IPS DF 6.9 (cell line): ENCODE results near the gene NUP54.

Experiments
- DNase-seq: peaks from one replicate; pipeline ENCODE4 v3.0.0-alpha.2; 2013; ENCODE audit warnings: low read depth, low spot score
- H3K27ac ChIP-seq: one replicate; pipeline ENCODE4 v1.5.1; 2013; ENCODE audit warnings: low read length, control low read depth
- H3K27me3 ChIP-seq: 2 replicates; pipeline ENCODE4 v1.6.1; 2013; ENCODE audit warnings: mild to moderate bottlenecking, low read length; ENCODE audit not compliant: control insufficient read depth, insufficient read depth
- H3K36me3 ChIP-seq: 2 replicates; pipeline ENCODE4 v1.6.1; 2013; ENCODE audit warnings: low read length; ENCODE audit not compliant: control insufficient read depth, insufficient read depth
- H3K4me1 ChIP-seq: 2 replicates; pipeline ENCODE4 v1.6.1; 2013; ENCODE audit warnings: low read length; ENCODE audit not compliant: control insufficient read depth, insufficient read depth
- H3K4me3 ChIP-seq: 2 replicates; pipeline ENCODE4 v1.5.1; 2013; ENCODE audit warnings: mild to moderate bottlenecking, low read length
- H3K9me3 ChIP-seq: 2 replicates; pipeline ENCODE4 v1.6.1; 2013; ENCODE audit warnings: low read length, inconsistent platforms; ENCODE audit not compliant: control insufficient read depth, insufficient read depth
- WGBS: extraction: QIAGEN DNeasy Blood & Tissue Kit; methylation state at CpG from one replicate; pipeline ENCODE4 v1.1.7; 2013; ENCODE audit warnings: mixed read lengths, missing lambda C conversion rate; ENCODE audit not compliant: insufficient read length, insufficient coverage; 5-methylcytosine and 5-hydroxymethylcytosine counted together

NUP54 gene

GRCh38 chr4:76148142-76148865 is at the start of gene NUP54:
Gene NUP54 (minus strand): TSS chr4:76148397. CDS start chr4:76148374, 23 bp downstream.
- H3K27me3 ChIP-seq: no peaks in the 10 kb centered on the region
- 0 out of 2 replicates have a peak, but pooled peaks cover 2% of the 10 kb centered on the region for H3K36me3 ChIP-seq
- peak within 1 kb of the TSS; percentile 74 for H3K4me3 ChIP-seq
- WGBS: no CpG with 5 or more reads among the region's 47 CpGs
- H3K4me1 ChIP-seq: no peaks in the 10 kb centered on the region
- no peak within 1 kb of the TSS for H3K27ac ChIP-seq
- H3K9me3 ChIP-seq: no peaks in the 10 kb centered on the region
- peak; percentile 92 for DNase-seq

- Histone ChIP-seq H3K4me3 (no peak overlapping the region), H3K4me1 (no peaks in the 10 kb centered on the region), H3K27ac (no peak overlapping the region), H3K9me3 (no peaks in the 10 kb centered on the region), H3K27me3 (no peaks in the 10 kb centered on the region), H3K36me3 (0 out of 2 replicates have a peak, but pooled peaks cover 2% of the 10 kb centered on the region)
- no CpG with 5 or more reads among the region's 10 CpGs for WGBS
- no peak for DNase-seq
These were observed 49.0 kb upstream of the NUP54 start for GRCh38 chr4:76197031-76197743.

- Histone ChIP-seq H3K9me3 (no peaks in the 10 kb centered on the region), H3K27ac (no peak overlapping the region), H3K36me3 (0 out of 2 replicates have a peak, but pooled peaks cover 2% of the 10 kb centered on the region), H3K4me3 (no peak overlapping the region), H3K27me3 (no peaks in the 10 kb centered on the region), H3K4me1 (no peaks in the 10 kb centered on the region)
- no CpG with 5 or more reads among the region's 2 CpGs for WGBS
- DNase-seq: no peak
These were observed 48.2 kb upstream of the NUP54 start for GRCh38 chr4:76196376-76196775.

- WGBS: no CpG with 5 or more reads among the region's 3 CpGs
- H3K27me3 ChIP-seq: no peaks in the 10 kb centered on the region
- H3K27ac ChIP-seq: no peak overlapping the region
- no peak overlapping the region for H3K4me3 ChIP-seq
- no peaks in the 10 kb centered on the region for H3K9me3 ChIP-seq
- H3K4me1 ChIP-seq: no peaks in the 10 kb centered on the region
- H3K36me3 ChIP-seq: 0 out of 2 replicates have a peak, but pooled peaks cover 2% of the 10 kb centered on the region
- DNase-seq: no peak
These were observed 47.1 kb upstream of the NUP54 start for GRCh38 chr4:76195326-76195725.

GRCh38 chr4:76194325-76194724 is 46.1 kb upstream of the NUP54 start:
- Histone ChIP-seq H3K27me3 (no peaks in the 10 kb centered on the region), H3K9me3 (no peaks in the 10 kb centered on the region), H3K36me3 (0 out of 2 replicates have a peak, but pooled peaks cover 2% of the 10 kb centered on the region), H3K27ac (no peak overlapping the region), H3K4me1 (no peaks in the 10 kb centered on the region), H3K4me3 (no peak overlapping the region)
- WGBS: no CpG with 5 or more reads among the region's 2 CpGs
- no peak for DNase-seq

- H3K36me3 ChIP-seq: 0 out of 2 replicates have a peak, but pooled peaks cover 2% of the 10 kb centered on the region
- H3K27ac ChIP-seq: no peak overlapping the region
- WGBS: no CpG with 5 or more reads among the region's 2 CpGs
- H3K9me3 ChIP-seq: no peaks in the 10 kb centered on the region
- H3K4me3 ChIP-seq: no peak overlapping the region
- DNase-seq: no peak
- H3K4me1 ChIP-seq: no peaks in the 10 kb centered on the region
- no peaks in the 10 kb centered on the region for H3K27me3 ChIP-seq
These were observed 44.0 kb upstream of the NUP54 start for GRCh38 chr4:76192236-76192635.

GRCh38 chr4:76188557-76188956 is 40.4 kb upstream of the NUP54 start:
- no peak for DNase-seq
- Histone ChIP-seq H3K4me1 (no peaks in the 10 kb centered on the region), H3K4me3 (no peak overlapping the region), H3K27me3 (no peaks in the 10 kb centered on the region), H3K9me3 (no peaks in the 10 kb centered on the region), H3K27ac (no peak overlapping the region), H3K36me3 (0 out of 2 replicates have a peak, but pooled peaks cover 2% of the 10 kb centered on the region)
- no CpG with 5 or more reads among the region's 3 CpGs for WGBS

GRCh38 chr4:76188149-76188548 is 40.0 kb upstream of the NUP54 start:
- H3K4me1 ChIP-seq: no peaks in the 10 kb centered on the region
- H3K36me3 ChIP-seq: 0 out of 2 replicates have a peak, but pooled peaks cover 2% of the 10 kb centered on the region
- DNase-seq: no peak
- H3K27ac ChIP-seq: no peak overlapping the region
- no peak overlapping the region for H3K4me3 ChIP-seq
- no peaks in the 10 kb centered on the region for H3K9me3 ChIP-seq
- no peaks in the 10 kb centered on the region for H3K27me3 ChIP-seq

- H3K36me3 ChIP-seq: no peaks in the 10 kb centered on the region
- no peaks in the 10 kb centered on the region for H3K4me1 ChIP-seq
- H3K4me3 ChIP-seq: no peak overlapping the region
- H3K27me3 ChIP-seq: no peaks in the 10 kb centered on the region
- H3K27ac ChIP-seq: no peak overlapping the region
- H3K9me3 ChIP-seq: no peaks in the 10 kb centered on the region
- no CpG with 5 or more reads among the region's 3 CpGs for WGBS
- DNase-seq: no peak
These were observed 39.0 kb upstream of the NUP54 start for GRCh38 chr4:76187152-76187551.

GRCh38 chr4:76182463-76182862 is 34.3 kb upstream of the NUP54 start:
- WGBS: no CpG with 5 or more reads among the region's 5 CpGs
- no peak overlapping the region for H3K27ac ChIP-seq
- no peak for DNase-seq
- no peaks in the 10 kb centered on the region for H3K4me1 ChIP-seq
- H3K27me3 ChIP-seq: no peaks in the 10 kb centered on the region
- no peaks in the 10 kb centered on the region for H3K36me3 ChIP-seq
- no peak overlapping the region for H3K4me3 ChIP-seq
- no peaks in the 10 kb centered on the region for H3K9me3 ChIP-seq
